ENCODE measurements around the gene RAD23B.
A peak's percentile ranks its signal among the peaks of the same experiment; 100 is the strongest.
"Not testable (repeated sequence)": the region's sequence is repeated elsewhere in the genome, so short reads cannot be mapped to it uniquely, and the experiment has no call there.

The RAD23B gene

DNA sequence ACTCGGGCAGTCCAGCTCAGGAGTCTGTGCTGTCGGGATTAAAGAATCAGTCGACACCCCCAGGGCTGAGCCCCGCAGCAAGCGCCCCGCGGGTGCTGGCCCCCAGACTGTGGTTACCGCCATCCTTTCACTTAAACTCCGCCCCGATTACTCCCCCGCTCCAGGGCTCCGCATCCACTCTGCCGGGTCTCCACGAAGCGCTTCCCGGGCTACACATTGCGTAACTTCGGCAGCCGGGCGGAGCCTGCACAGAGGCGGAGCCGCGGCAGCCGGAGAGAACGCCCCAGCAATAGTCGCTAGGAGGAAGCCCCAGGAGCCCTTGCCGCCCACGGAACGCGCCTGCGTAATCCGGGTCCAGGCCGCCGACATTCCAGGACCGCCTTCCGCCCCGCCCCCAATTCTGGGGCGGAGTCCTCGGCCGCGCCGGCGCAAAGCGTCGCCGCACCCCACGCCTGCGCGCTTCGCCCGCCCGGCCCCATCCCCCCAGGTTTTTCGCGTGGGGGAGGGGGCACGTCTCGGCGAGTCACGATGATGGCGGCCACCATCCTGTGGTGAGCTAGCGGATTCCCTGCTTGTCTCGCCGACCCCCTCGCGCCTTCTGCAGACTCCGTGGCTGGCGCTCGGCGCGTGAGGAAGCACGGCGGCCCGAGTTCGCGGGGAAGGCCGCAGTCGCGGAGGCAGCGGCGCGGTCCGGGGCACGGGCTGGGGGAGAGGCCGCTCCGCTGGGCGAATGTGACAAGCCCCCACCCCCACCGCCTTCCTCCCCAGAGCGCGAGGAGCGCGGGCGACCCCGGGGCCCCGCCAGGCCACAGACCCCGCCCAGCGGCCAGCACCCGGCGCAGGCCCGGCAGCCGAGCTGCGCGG lies at the start of gene RAD23B:
RAD23B (plus strand) TSS at position 521 of the 864 bp plus-strand sequence. CDS start 351 bp downstream, outside the sequence.
- DNase-seq (ENCODE audit: low spot score): peak; percentile 97

DNA sequence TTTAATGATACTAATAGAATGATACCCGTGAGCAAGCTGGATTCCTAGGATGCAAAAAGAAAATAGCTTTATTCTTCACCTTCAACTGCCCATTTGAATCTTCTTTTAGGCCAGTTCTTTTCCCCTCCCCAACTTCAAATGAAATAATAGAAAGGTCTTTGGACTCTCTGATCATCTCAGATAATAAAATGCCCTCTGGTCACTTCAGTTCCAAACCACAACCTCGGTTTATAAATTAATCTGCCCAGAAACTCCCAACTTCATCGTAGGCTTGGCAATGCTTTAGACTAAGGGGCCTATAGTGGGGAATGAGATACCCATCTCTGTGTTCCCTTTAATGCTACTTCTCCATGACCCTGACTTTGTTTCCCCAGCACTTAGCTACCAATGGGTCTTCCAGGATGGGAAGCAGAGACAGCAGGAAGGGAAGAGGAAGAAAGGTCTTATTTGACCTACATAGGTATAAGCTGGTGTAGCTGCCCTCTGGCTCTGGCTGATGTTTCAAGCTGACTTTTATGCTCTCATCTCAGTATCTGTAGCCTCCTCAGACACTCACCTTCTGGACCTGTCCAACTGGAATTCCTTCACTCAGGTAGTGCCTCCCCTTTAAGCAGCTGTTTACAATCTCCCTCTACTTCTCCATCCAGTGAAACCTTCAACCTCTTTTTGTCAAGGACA lies 47.2 kb upstream of the RAD23B start:
- DNase-seq (ENCODE audit: low spot score): no peak

DNA sequence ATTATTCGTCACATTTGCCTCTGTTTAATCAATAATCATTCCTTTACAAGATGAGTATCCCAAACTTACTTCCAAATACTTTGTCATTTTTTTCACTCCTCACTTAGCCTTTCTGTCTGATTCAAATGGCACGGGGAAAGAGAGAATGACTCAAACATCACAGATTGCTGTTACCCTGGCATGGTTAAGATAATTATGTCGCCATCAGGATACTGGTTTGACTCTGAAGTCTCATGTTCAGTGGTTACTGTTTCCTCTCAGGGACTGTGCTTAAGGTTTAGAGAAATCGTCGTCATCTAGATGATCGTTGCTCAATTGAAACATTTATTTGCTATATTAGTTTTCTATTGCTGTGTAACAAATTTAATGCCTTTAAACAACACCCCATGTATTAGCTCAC lies 45.2 kb upstream of the RAD23B start:
- no peak for DNase-seq (ENCODE audit: low spot score)

DNA sequence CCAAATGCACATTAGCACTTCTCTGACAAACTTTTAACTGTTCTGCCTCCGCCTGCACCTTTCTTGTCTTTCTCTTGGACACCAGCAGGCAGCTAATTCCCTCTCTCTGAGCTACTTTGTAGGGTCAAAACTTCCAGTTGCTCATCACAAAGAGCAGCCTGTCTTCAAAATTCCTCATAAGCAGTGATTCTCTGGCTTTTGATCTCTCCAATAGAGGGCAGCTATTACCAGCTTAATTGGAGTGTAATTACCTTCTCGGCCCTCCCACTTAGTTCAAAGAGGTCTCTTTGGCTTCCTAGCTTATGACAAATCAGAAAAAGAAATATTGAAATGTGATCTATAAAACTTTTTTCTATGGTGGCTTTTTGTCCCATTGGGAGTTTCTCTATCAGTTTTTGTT lies 43.6 kb upstream of the RAD23B start:
- DNase-seq (ENCODE audit: low spot score): peak; percentile 27

DNA sequence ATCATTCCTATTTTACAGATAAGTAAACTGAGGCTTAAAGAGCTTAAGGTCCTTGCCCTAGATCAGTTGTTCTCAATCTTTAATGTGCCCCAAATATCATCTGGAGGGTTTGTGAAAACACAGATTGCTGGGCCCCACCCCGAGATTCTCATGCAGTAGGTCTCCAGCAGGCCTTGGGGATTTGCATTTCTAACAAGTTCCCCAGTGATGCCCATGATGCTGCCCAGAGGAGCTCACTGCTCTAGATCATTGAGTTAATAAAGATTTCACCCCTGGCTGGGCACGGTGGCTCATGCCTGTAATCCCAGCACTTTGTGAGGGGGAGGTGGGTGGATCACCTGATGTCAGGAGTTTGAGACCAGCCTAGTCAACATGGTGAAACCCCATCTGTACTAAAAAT lies 42.8 kb upstream of the RAD23B start:
- no peak for DNase-seq (ENCODE audit: low spot score)

DNA sequence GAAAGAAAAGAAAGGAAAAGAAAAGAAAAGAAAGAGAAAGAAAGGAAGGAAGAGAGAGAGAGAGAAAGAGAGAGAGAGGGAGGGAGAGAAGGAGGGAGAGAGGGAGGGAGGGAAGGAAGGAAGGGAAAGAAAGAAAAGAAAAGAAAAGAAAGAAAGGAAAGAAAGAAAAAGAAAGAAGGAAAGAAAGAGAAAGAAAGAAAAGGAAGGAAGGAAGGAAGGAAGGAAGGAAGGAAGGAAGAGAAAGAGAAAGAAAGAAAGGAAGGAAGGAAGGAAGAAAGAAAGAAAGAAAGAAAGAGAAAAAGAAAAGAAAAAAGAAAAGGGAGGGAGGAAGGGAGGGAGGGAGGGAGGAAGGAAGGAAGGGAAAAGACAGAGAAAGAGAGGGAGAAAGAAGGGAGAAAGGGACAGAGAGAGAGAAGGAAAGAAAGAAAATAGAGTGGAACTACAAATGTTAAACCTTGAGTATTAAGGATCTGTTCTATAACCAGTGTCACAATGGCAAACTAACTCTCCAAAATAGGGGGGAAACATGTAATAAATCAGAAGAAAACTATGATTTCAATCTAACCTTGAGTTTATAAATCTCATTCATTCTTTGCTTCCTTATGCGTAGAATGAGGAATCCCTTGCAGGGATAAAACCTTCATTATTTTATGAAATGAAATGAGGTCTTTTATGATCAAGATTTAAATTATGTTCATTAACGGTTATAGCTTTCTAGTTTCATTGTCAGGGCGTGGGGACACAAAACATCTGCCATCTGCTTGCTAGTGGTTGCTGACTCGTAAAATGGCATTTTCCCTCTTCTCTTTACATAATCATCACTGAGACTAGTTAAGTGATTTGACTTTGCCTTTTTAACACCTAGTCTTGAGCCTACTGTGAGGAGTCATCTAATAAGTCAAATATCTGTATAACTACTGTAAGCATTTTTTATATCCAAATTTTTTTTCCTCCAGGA lies 40.7 kb upstream of the RAD23B start:
- no peak for DNase-seq (ENCODE audit: low spot score)

DNA sequence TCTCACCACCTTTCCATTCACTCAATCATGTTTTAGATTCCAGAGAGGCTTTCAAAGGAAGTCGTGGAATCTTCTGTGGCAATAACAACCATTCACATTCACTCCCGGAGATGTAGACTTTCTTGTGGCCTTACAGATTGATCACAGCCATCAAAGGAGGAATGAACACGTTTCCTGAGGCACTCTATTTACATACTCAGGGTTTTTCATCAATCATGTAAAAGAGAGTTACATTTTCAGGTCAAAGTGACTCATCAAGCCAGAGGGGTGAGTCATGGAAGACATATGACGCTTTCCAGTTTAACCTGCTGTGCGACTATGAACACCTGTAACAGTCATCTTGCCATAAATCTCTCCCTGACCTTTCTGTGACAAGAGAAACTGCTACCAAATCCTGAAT lies 39.3 kb upstream of the RAD23B start:
- peak; percentile 40 for DNase-seq (ENCODE audit: low spot score)

DNA sequence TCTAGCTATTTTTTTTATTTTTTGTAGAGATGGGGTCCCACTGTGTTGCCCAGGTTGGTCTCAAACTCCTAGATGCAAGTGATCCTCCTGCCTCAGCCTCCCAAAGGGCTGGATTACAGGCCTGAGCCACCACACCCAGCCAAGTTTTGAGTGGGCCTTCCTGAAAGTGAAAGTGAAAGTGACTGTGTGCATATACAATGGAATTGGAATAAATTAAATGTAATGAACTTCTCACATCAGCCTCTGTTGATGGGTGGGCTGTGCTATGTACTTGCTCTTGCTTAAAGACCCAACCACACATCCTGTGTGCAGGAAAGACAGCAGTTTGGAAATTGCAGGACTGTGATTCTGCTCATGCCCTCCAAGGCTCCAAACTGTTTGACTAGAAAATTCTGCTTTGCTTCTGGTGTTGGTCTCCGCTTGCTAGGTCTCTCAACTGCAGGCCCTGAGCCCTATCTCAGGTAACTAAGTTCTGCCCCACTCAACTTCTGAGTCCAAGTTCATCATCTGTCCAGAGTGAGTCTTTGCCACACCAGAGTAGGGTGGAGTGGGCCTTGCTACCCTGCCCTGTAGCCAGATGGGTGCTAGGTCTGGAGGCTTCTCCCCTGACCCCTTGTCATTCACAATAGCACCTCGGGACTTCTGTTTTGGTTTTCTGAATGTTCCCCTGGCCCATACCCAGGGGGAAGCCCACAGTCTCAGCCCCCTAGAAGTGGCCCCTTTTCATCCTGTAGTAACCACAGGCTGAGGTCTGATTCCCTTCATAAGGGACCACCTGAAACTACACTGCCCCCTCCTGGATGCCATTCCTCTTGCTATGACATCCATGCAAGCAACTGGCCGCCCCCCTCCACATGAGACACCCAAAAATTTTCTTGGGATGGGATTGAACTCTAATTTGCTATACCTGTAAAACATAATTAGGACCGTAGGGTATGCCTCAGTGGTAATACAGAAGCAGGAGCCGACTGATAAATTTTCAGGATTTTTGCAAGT lies 36.5 kb upstream of the RAD23B start:
- no peak for DNase-seq (ENCODE audit: low spot score)

DNA sequence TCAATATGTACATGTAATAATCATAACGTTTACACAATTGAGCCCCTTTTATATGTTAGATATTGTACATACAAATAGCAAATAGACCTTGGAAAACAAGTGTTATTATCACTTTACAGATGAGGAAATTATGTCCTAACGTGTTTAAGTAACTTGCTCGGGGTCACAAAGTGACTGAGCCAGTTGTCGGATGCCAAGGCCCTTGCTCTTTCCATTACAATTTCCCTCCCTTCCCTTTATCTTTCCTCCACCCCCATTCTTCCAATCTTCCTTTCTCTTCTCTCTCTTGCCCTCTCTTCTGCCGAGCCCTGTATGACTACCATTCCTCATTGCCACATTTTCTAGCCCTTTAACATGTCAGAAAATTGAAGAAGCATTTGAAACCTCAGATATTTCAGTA lies 34.4 kb upstream of the RAD23B start:
- no peak for DNase-seq (ENCODE audit: low spot score)

DNA sequence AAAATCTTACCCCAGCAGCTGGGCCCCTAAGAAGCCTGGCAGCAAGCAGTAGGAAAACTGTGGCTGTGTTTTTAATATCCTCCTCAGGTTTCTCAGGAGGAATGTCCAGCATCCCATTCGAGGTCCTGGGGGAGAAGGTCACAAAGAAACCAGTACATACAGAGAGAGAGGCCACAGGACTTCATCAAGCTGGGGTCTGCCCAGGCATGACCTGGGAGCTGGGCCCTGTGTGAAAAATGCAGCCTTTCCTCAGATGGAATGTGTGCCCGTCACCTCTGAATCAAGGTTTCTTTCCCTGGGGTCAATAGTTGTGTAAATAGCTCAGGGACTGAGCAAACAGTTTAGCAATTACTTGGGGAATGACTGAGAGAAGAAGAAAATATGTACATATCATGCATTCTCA lies 33.9 kb upstream of the RAD23B start:
- DNase-seq (ENCODE audit: low spot score): no peak

DNA sequence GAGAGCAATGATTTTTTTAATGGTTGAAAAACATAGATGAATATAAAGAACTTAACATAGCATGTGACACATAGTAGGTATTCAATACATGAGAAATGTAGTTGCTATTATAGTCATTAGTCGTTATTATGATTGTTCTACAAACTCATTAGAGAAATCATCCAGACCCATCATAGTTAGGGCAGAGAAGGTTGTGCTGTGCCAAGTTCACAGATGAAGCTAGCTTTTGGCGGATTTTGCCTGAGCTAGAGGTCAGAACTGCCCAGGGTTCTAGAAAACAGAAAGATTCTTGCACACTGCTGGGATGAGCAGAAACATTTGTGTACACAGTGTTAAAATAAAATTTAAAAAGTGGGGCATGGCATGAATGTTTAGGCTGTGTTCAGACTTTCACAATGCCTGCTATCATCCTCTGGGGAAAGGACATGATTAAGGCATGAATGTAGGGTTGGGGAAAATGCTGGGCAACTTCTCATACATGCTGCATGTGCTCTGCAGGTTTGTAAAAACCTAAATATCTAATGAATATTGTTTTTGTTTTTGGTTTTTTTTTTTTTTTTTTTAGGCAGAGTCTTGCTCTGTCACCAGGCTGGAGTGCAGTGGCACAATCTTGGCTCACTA lies 33.3 kb upstream of the RAD23B start:
- no peak for DNase-seq (ENCODE audit: low spot score)

DNA sequence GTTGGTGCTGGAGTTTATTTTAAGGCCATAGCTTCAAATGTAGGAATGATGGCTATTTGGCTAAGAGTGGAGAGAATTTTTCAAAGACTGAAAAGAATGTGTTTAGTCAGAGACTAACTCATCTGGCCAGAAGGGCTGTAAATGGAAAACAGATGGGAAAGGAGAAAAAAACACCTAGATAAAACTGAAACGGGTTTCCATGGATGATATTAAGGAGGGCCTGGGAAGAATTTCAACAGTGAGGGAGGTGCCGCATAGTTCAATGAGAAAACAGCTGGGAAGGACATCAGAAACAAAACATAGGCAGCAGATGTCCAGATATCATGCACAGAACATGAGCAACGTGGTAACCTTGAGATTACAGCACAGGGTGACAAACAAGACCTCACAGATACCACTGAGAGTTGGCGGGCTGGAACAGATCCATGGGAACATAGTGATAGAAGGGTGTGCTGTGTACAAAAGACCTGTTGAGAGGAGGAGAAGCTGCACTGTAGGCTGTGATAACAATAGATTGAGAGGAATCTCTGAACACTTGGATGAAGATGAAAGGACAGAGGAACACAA lies 31.2 kb upstream of the RAD23B start:
- DNase-seq (ENCODE audit: low spot score): no peak

DNA sequence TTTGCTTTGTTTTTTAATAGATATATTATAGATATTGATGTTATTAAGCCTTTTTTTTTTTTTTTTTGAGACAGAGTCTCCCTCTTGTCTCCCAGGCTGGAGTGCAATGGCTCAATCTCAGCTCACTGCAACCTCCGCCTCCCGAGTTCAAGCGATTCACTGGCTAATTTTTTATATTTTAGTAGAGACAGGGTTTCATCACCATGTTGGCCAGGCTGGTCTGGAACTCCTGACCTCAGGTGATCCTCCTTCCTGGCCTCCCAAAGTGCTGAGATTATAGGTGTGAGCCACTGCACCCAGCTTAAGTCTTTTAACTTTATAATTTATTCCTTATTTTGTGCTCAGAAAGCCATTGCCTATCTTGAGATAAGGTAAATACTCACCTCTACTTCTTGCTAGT lies 24.2 kb upstream of the RAD23B start:
- no peak for DNase-seq (ENCODE audit: low spot score)

DNA sequence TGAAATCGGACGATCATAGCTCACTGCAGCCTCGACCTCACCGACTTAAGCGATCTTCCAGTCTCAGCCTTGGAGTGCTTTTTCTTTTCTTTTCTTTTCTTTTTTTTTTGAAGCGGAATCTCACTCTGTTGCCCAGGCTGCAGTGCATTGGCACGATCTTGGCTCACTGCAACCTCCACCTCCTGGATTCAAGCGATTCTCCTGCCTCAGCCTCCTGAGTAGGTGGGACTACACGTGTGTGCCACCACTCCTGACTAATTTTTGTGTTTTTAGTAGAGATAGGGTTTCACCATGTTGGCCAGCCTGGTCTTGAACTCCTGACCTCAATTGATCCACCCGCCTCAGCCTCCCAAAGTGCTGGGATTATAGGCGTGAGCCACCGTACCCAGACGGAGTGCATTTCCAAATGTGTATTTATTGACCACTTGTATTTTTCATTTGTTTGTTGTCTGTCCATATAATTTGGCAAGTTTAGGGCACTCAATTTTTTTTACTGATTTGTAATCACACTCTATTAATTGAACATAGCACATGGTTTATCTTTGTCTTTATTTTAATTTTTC lies 23.2 kb upstream of the RAD23B start:
- not testable (repeated sequence) for DNase-seq (ENCODE audit: low spot score)

DNA sequence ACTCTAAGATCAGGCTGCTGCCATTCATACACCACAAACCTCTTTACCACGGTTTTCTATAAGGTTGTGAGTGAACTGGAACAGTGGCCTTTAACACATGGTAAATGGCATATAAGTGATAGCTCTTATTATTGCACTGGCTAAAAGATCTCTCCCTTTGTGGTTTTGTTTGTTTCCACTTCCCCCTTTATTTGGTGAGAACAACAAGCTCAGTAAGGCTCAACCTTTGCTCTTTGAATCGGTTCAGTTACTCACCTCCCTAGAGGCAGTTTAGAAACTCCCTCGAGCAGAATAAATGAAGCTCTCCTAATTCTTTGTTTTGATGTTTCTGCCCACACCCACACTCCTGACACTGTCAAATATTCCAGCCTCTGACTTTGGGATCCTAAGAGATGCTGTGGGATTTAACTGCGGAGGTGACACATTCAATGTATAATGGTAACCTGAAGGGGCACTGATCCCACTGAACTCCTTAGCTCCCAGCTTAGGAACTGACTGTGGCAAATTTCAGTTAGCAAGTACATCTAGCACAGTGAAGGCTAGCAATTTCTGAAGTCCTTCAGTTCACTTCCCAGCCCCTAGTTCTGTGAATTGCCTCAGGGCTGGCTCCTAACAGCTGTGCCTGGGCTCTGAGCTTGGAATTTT lies 22.5 kb upstream of the RAD23B start:
- DNase-seq (ENCODE audit: low spot score): no peak

DNA sequence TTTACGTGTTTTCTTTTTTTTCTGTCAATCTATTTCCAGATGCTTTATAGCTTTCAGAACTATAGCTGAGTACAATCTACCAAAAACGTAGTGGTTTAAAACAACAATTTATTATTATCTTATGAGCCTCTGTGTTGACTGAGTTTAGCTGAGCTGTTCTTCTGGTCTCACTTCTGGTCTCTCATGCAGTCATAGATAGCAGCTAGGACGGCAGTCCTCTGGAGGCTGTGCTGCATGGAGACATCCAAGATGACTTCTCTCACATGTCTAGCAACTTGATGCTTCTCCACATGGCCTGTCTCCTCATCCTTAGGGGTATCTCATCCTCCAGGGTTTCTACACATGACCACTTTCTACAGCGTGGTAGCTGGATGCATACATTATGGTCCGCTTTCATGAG lies 22.0 kb upstream of the RAD23B start:
- DNase-seq (ENCODE audit: low spot score): no peak

DNA sequence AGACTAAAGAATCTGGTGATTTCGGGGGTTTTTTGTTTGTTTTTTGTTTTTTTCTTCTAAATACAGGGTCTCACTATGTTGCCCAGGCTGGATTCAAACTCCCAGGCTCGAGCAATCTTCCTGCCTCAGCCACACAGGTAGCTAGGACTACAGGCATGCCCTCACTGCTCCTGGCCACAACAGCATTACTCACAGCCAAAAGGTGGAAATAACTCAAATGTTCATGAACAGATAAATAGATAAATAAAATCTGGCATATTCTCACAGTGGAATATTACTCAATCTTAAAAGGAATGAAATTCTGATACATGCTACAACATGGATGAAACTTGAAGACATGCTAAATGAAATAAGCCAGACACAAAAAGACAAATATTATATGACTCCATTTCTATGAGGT lies 19.8 kb upstream of the RAD23B start:
- no peak for DNase-seq (ENCODE audit: low spot score)

DNA sequence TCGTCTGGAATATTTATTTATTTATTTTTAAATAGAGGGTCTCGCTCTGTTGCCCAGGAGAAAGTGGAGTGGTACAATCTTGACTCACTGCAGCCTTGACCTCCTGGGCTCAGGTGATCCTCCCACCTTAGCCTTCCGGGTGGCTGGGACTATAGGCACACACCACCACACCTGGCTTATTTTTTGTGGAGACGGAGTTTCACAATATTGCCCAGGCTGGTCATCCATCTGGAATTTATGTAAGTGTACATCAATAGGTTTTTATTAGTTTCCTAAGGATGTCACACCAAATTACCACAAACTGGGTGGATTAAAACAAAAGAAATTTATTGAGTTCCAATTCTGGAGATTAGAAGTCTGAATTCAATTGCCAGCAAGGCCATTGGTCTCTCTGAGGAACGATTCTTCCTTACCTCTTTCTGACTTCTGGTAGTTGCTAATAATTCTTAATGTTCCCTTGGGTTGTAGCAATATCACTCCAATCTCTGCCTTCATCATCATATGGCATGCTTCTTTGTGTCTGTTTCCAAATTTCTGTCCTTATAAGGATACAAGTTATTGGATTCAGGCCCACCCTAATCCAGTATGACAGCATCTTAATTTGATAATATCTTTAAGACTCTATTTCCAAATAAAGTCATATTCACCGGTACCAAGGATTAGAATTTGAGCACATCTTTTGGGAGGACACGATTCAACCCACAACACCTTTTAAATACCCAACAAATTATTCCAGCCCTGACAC lies 16.3 kb upstream of the RAD23B start:
- DNase-seq (ENCODE audit: low spot score): no peak

DNA sequence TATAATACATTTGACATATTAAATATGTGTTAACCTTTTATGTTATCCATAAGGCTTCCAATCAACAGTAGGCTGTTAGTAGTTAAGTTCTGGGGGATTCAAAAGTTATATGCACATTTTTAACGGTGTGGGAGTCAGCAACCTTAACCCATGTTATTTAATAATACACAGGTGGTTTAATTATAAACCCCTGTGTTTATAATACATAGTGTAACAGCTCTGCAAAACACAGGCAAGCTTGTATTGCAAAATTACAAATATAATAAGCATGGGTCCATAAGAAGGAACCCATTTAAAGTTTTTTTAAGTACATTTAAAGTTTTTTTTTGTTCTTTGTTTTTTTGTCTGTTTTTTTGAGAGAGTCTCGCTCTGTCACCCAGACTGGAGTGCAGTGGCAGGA lies 14.5 kb upstream of the RAD23B start:
- no peak for DNase-seq (ENCODE audit: low spot score)
